Erythroblast (primary cell): ENCODE results near the gene PLXNC1.

Experiments used
- GATA1 ChIP-seq: IDR thresholded peaks from 2 replicates; pipeline ENCODE4 v1.6.1; 2011; ENCODE audit warnings: low read depth, mild to moderate bottlenecking, control low read depth, low read length, moderate library complexity
- POLR2A ChIP-seq: IDR thresholded peaks from 2 replicates; pipeline ENCODE4 v1.6.1; 2011; ENCODE audit warnings: mild to moderate bottlenecking, low read length

- no peak for TF ChIP-seq POLR2A
- TF ChIP-seq GATA1 = no peak
Observed at GRCh38 chr12:94284046-94284445, 135.7 kb downstream of the PLXNC1 start.
